Gastrocnemius medialis (tissue), 4 donors: ENCODE measurements around the gene NCCRP1.

Experiments
- POLR2A ChIP-seq, 2 donors: fragments of 450-650 bp; IDR thresholded peaks; one replicate each; pipeline ENCODE4 v1.6.1; 2017; ENCODE audit warnings: antibody characterized with exemption in 2 of 2, mild to moderate bottlenecking in 2 of 2, moderate library complexity in 2 of 2
- TF ChIP-seq, protein P1 (sequence below), 5 experiments: fragments of 450-650 bp in 3 of 5; fragments of 200-600 bp in 2 of 5; sonication (generic) in 2 of 5; IDR thresholded peaks in 4 of 5; conservative IDR thresholded peaks in 1 of 5; 1 replicate in 4 of 5; 2 replicates in 1 of 5; pipeline ENCODE4 v1.5.1; 2016 to 2019; ENCODE audit warnings: antibody characterized with exemption in 5 of 5, mild to moderate bottlenecking in 3 of 5, moderate library complexity in 3 of 5

DNA sequence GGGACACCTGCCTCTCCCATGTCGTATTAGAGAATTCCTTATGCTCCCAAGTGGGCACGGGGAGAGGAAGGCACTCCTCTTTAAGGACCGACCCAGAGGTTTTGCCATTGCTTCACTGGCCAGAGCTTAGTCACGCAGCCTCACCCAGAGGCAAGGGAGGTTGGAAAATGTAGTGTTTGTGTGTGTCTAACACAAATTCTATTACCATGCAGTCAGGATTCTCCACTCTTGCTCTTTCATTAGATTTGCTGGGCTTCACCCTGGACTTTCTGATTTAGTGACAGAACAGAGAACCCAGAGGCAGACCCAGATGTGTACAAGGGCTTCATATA is 14.6 kb upstream of the NCCRP1 start:
- TF ChIP-seq, protein P1, sequence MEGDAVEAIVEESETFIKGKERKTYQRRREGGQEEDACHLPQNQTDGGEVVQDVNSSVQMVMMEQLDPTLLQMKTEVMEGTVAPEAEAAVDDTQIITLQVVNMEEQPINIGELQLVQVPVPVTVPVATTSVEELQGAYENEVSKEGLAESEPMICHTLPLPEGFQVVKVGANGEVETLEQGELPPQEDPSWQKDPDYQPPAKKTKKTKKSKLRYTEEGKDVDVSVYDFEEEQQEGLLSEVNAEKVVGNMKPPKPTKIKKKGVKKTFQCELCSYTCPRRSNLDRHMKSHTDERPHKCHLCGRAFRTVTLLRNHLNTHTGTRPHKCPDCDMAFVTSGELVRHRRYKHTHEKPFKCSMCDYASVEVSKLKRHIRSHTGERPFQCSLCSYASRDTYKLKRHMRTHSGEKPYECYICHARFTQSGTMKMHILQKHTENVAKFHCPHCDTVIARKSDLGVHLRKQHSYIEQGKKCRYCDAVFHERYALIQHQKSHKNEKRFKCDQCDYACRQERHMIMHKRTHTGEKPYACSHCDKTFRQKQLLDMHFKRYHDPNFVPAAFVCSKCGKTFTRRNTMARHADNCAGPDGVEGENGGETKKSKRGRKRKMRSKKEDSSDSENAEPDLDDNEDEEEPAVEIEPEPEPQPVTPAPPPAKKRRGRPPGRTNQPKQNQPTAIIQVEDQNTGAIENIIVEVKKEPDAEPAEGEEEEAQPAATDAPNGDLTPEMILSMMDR (IDR thresholded peaks at IDR 0.05 in 4 of 5, conservative IDR thresholded peaks at IDR 0.05 in 1 of 5), result no peak
- no peak for TF ChIP-seq POLR2A (IDR thresholded peaks at IDR 0.05)
